T-cell (primary cell): ENCODE measurements around the gene RAET1G. TPM values are rescaled to one million over a fixed set of nuclear protein-coding genes. Genes with fewer than 3 reads are reported as not detected.

Source experiments
- ATAC-seq, 4 experiments: fragments of 200-7000 bp in 3 of 4; fragments of 150-1000 bp in 1 of 4; cut with Tn5 transposase; replicated peaks in 1 of 4; 1 replicate in 3 of 4; 2 replicates in 1 of 4; pipeline ENCODE4 v1.10.0; 2021; ENCODE audit warnings: moderate library complexity in 3 of 4, mild to moderate bottlenecking in 2 of 4, moderate number of reproducible peaks in 1 of 4
- CTCF ChIA-PET, 2 donors: fragments of 300-600 bp; sonication (Branson Sonifier 250); formaldehyde crosslinking; loops; one replicate each; lab custom pipeline; 2022; ENCODE audit warnings: antibody characterized with exemption in 2 of 2; lab: Charles Lee
- POLR2A ChIA-PET, 2 donors: fragments of 300-600 bp; sonication (Branson Sonifier 250); formaldehyde crosslinking; loops; one replicate each; lab custom pipeline; 2022; ENCODE audit warnings: antibody characterized with exemption in 2 of 2; lab: Charles Lee
- DNase-seq, 35 experiments: peaks; one replicate each; pipeline versions ENCODE4 v3.0.0 to v3.0.0-alpha.2; 2013 to 2023
- H3K27ac ChIP-seq: one replicate; pipeline ENCODE4 v1.5.1; 2013; ENCODE audit warnings: low read length
- H3K27me3 ChIP-seq, 2 experiments: replicated peaks in 1 of 2; 1 replicate in 1 of 2; 2 replicates in 1 of 2; pipeline versions ENCODE4 v1.6.1 to v1.7.0; 2013; ENCODE audit warnings: low read length in 1 of 2, mixed read lengths in 1 of 2; ENCODE audit not compliant: control insufficient read depth in 2 of 2, insufficient read depth in 2 of 2; ENCODE audit errors: extremely low read depth in 1 of 2
- H3K36me3 ChIP-seq, 2 donors: 1 replicate in 1 of 2; 2 replicates in 1 of 2; pipeline versions ENCODE4 v1.6.1 to v1.7.0; 2013; ENCODE audit warnings: low read length in 1 of 2; ENCODE audit not compliant: control insufficient read depth in 2 of 2, insufficient read depth in 1 of 2; ENCODE audit errors: extremely low read depth in 1 of 2
- H3K4me1 ChIP-seq, 2 experiments: 1 replicate in 1 of 2; 2 replicates in 1 of 2; pipeline versions ENCODE4 v1.6.1 to v1.7.0; 2013; ENCODE audit warnings: low read length in 2 of 2, mixed read lengths in 1 of 2; ENCODE audit not compliant: insufficient read depth in 2 of 2, control insufficient read depth in 1 of 2; ENCODE audit errors: extremely low read depth in 1 of 2
- H3K4me3 ChIP-seq, 2 donors: 1 replicate in 1 of 2; 2 replicates in 1 of 2; pipeline versions ENCODE4 v1.5.1 to v1.7.0; 2013; ENCODE audit warnings: mild to moderate bottlenecking in 2 of 2, low read length in 1 of 2, moderate library complexity in 1 of 2; ENCODE audit not compliant: control insufficient read depth in 1 of 2; ENCODE audit errors: extremely low read depth in 1 of 2
- H3K9me3 ChIP-seq: 2 replicates; pipeline ENCODE4 v1.7.0; 2013
- H3K27ac Mint-ChIP-seq, 2 donors: one replicate each; pipeline ENCODE4 v1.8.0; 2020 to 2021; ENCODE audit warnings: mild to moderate bottlenecking in 2 of 2, mixed read lengths in 2 of 2
- H3K27me3 Mint-ChIP-seq, 2 donors: one replicate each; pipeline ENCODE4 v1.8.0; 2021 to 2022; ENCODE audit warnings: mixed read lengths in 2 of 2
- H3K36me3 Mint-ChIP-seq: one replicate; pipeline ENCODE4 v1.8.0; 2021; ENCODE audit warnings: mixed read lengths
- H3K4me1 Mint-ChIP-seq, 3 donors: one replicate each; pipeline ENCODE4 v1.8.0; 2020 to 2022; ENCODE audit warnings: mixed read lengths in 3 of 3, mild to moderate bottlenecking in 1 of 3
- H3K4me3 Mint-ChIP-seq, 3 donors: one replicate each; pipeline ENCODE4 v1.8.0; 2020 to 2022; ENCODE audit warnings: mild to moderate bottlenecking in 3 of 3, mixed read lengths in 3 of 3, moderate library complexity in 3 of 3
- H3K9me3 Mint-ChIP-seq, 3 donors: one replicate each; pipeline ENCODE4 v1.8.0; 2020 to 2022; ENCODE audit warnings: mixed read lengths in 3 of 3
- WGBS: methylation state at CpG from one replicate; pipeline ENCODE4 v1.1.5; 2013; ENCODE audit warnings: missing lambda C conversion rate; ENCODE audit not compliant: insufficient coverage; 5-methylcytosine and 5-hydroxymethylcytosine counted together
- total RNA-seq, 35 experiments: library from RNA in 6 of 35; stranded (reverse) in 6 of 35; fragments of 120-200 nt in 1 of 35; gene quantifications; one replicate each; pipeline versions ENCODE4 v1.2.1 to v1.2.4 and lab custom pipeline; 2013 to 2026

RAET1G gene
- total RNA-seq, 5 donors from 2014 or later (not counting 1 experiment from before 2014, with no cell fraction given) = not detected

DNA sequence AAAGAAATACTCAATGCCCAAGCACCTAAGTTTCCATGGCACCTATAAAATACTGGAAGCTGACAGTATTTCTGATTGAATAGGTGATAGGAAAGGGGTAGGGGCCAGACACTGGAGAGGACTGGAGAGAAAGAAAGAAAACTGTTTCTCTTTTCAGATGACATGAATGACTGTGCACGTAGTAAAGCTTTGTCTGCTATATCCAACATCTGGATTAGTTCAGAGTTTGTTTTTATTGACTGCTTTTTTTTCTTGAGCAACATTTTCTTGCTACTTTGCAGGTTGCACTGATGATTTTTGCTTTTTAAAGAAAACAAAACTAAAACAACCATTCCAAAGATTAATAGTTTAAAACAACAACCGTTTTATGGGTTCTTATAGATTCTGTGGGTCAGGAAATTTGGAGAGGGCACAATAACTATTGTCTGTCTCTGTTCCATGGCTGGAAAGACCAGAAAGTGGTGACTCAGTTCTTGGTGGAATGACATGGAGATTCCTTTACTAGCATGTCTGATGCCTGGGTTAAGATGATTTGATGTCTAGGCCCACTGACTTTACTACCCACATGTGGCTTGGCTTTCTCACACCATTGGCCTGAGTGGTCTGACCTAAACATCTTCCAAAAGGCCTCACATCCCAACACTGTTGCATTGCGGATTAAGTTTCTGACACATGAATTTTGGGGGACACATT, 46.5 kb downstream of the RAET1G start:
- WGBS = 80% methylated on average over 2 of the region's 3 CpGs
- no peak for ATAC-seq
- H3K4me1 ChIP-seq = no peaks in the 10 kb centered on the region
- Mint-ChIP-seq H3K27me3 (peaks cover 52 to 74% of the 10 kb centered on the region in 2 donors), H3K9me3 (no peaks in the 10 kb centered on the region), H3K4me3 (no peak overlapping the region), H3K36me3 (no peaks in the 10 kb centered on the region), H3K4me1 (no peaks in the 10 kb centered on the region), H3K27ac (no peak overlapping the region)
- no peaks in the 10 kb centered on the region for H3K36me3 ChIP-seq
- peaks cover 0 to 23% of the 10 kb centered on the region in 2 experiments for H3K27me3 ChIP-seq
- ChIA-PET CTCF (interaction anchor here in 1 of 2 donors (1.1 kb wide), 1 partner anchor 195 kb away, joined by 5 read pairs; no protein-coding TSS in a partner anchor), POLR2A (no interaction called here)
- DNase-seq = no peak
- no peak overlapping the region for H3K27ac ChIP-seq
- no peak overlapping the region for H3K4me3 ChIP-seq
- peaks cover under 1% of the 10 kb centered on the region for H3K9me3 ChIP-seq

DNA sequence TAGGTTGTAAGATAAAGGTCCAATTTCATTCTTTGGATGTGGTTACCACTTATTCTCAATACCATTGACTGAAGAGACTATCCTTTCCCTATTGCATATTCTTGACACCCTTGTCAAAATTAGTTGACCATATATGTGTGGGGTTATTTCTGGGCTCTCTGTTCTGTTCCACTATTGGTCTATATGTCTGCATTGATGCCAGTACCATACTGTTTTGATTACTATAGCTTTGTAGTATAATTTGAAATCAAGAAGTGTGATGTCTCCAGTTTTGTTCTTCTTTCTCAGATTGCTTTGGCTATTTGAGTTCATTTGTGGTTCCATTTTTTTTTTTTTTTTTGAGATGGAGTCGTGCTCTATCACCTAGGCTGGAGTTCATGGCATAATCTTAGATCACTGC, 50.7 kb downstream of the RAET1G start:
- H3K36me3 ChIP-seq = no peaks in the 10 kb centered on the region
- no peak for ATAC-seq
- WGBS = no CpG with 5 or more reads among the region's 1 CpG
- no peak for DNase-seq
- no peaks in the 10 kb centered on the region for H3K4me1 Mint-ChIP-seq
- H3K9me3 Mint-ChIP-seq = no peaks in the 10 kb centered on the region
- no peak overlapping the region for H3K27ac ChIP-seq
- ChIA-PET CTCF (interaction anchor here in 1 of 2 donors (0.6 kb wide), 1 partner anchor 47 kb away, joined by 4 read pairs; no protein-coding TSS in a partner anchor), POLR2A (interaction anchor here in 1 of 2 donors (0.7 kb wide), 1 partner anchor 37 kb away, joined by 5 read pairs; no protein-coding TSS in a partner anchor)
- no peak overlapping the region for H3K4me3 ChIP-seq
- H3K27me3 ChIP-seq = peaks cover 3 to 4% of the 10 kb centered on the region in 2 experiments
- H3K9me3 ChIP-seq = peaks cover 2% of the 10 kb centered on the region
- H3K36me3 Mint-ChIP-seq = no peaks in the 10 kb centered on the region
- H3K27me3 Mint-ChIP-seq = peaks cover 23 to 37% of the 10 kb centered on the region in 2 donors
- H3K4me3 Mint-ChIP-seq = no peak overlapping the region
- no peaks in the 10 kb centered on the region for H3K4me1 ChIP-seq
- H3K27ac Mint-ChIP-seq = no peak overlapping the region

DNA sequence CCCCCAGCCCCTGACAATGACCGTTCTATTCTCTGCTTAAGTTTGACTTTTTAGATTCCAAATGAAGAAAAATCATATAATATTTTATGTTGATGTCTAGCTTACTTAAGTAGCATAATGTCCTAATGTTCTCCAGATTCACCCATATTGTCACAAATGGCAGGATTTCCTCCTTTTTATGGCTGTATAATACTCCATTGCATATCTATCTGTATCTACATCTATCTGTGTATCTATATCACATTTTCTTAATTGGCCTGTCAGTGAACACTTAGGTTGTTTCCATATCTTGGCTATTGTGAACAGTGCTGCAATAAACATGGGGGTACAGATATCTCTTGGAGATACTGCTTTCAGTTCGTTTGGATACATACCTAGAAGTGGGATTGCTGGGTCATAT, 51.7 kb downstream of the RAET1G start:
- no peaks in the 10 kb centered on the region for H3K9me3 Mint-ChIP-seq
- no peak for ATAC-seq

DNA sequence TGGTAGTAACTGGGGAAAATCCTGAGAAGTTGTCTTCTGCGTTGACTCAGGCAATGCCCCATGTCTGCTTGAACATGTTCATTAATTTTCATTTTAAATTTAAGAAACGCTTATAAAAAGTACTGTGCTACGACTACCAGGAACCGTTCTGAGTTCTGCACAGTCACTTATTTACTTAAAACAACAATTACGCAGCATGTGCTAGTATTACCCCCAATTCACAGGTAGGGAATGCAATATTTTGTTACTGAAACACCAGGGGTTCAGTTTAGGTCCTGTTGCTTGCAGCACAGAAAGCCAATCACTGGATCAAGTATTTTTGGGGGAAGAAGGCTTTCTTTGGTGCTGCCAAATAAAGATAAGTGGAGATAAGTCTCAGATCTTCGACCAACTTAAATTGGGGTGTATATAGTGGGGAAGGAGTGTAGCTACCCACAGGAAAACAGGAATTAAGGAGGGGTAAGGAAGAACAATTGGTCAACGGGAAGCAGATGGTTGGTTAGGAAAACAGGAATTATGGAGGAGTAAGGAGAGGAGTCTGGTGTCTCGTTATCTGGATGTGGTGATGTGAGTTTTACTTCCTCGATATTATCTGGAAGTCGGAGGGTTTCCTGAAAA, 53.5 kb downstream of the RAET1G start:
- POLR2A ChIA-PET = no interaction called here
- Mint-ChIP-seq H3K4me1 (peaks cover 0 to 6% (median 4%) of the 10 kb centered on the region in 3 donors), H3K4me3 (no peak overlapping the region), H3K36me3 (no peaks in the 10 kb centered on the region), H3K9me3 (no peaks in the 10 kb centered on the region), H3K27ac (no peak overlapping the region), H3K27me3 (peaks cover 12 to 19% of the 10 kb centered on the region in 2 donors)
- peaks cover 0 to 3% of the 10 kb centered on the region in 2 experiments for H3K27me3 ChIP-seq
- H3K4me1 ChIP-seq = peaks cover 0 to 7% of the 10 kb centered on the region in 2 experiments
- CTCF ChIA-PET = interaction anchor here in 1 of 2 donors (1.0 kb wide), 1 partner anchor 34 kb away, joined by 5 read pairs; no protein-coding TSS in a partner anchor
- H3K4me3 ChIP-seq = no peak overlapping the region
- no peak overlapping the region for H3K27ac ChIP-seq
- no peaks in the 10 kb centered on the region for H3K36me3 ChIP-seq
- no peak for ATAC-seq
- H3K9me3 ChIP-seq = peaks cover 2% of the 10 kb centered on the region
- DNase-seq = no peak
- 60% methylated on average over 4 of the region's 10 CpGs for whole genome bisulfite sequencing

More for the DNA sequence above, 51.7 kb downstream of the RAET1G start:
- Mint-ChIP-seq H3K4me3 (no peak overlapping the region), H3K36me3 (no peaks in the 10 kb centered on the region), H3K4me1 (no peaks in the 10 kb centered on the region), H3K27ac (no peak overlapping the region), H3K27me3 (peaks cover 16 to 28% of the 10 kb centered on the region in 2 donors)
- WGBS = no CpG with 5 or more reads among the region's 2 CpGs
- DNase-seq = no peak
- Histone ChIP-seq H3K36me3 (no peaks in the 10 kb centered on the region), H3K4me1 (no peaks in the 10 kb centered on the region), H3K27me3 (peaks cover 3% of the 10 kb centered on the region in 2 experiments), H3K4me3 (no peak overlapping the region), H3K9me3 (peaks cover 2% of the 10 kb centered on the region), H3K27ac (no peak overlapping the region)
- ChIA-PET CTCF (interaction anchor here in 1 of 2 donors (0.6 kb wide), 1 partner anchor 39 kb away, joined by 5 read pairs; no protein-coding TSS in a partner anchor), POLR2A (interaction anchor here in 1 of 2 donors (0.7 kb wide), 1 partner anchor 71 kb away, joined by 3 read pairs; no protein-coding TSS in a partner anchor)

DNA sequence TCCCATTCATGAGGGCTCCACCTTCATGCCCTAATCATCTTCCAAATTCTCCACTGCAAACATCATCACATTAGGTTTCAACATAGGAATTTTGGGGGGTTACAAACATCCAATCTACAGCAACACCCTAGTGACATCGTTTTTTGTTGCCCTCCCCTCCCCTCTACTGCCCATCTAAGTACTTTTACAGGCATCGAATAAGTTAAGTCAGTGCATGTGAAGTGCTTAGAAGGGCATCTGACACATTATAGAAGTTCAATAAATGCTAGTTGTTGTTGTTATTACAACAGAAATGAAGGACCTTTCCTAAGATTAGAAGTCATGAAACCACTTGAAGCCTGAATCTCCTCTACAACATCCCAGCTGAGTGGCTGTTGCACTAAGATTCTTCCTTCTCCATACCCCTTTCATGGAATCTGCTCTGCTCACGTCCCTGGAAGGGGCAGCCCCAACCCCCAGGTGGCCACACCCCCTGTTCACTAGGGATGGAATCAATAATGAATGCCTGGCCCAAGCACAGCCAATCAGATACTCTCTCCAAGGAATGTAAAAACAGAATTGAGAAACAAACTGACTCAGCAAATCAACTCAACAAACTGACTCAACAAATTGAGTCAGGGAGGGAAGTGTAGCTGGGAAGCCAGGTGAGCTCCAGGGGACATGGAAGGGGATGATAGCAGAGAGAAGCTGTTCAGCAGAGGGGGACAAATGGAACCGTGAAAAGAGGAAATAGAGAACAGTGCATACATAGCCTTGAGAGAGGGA, 54.9 kb downstream of the RAET1G start:
- 0% methylated on average over 1 of the region's 4 CpGs for WGBS
- Histone ChIP-seq H3K27me3 (peaks cover under 1 to 3% of the 10 kb centered on the region in 2 experiments), H3K36me3 (no peaks in the 10 kb centered on the region), H3K4me3 (no peak overlapping the region), H3K27ac (no peak overlapping the region), H3K4me1 (peaks cover 0 to 10% of the 10 kb centered on the region in 2 experiments), H3K9me3 (peaks cover 2% of the 10 kb centered on the region)
- Mint-ChIP-seq H3K9me3 (no peaks in the 10 kb centered on the region), H3K4me3 (no peak overlapping the region), H3K36me3 (no peaks in the 10 kb centered on the region), H3K4me1 (peaks cover 0 to 8% (median 5%) of the 10 kb centered on the region in 3 donors), H3K27ac (no peak overlapping the region), H3K27me3 (peaks cover 8 to 10% of the 10 kb centered on the region in 2 donors)
- ChIA-PET POLR2A (interaction anchor here in 1 of 2 donors (0.6 kb wide), 1 partner anchor 21 kb away, joined by 9 read pairs; no protein-coding TSS in a partner anchor), CTCF (no interaction called here)
- ATAC-seq (no peak), DNase-seq (no peak)
